ENCODE results near the gene CTNNBIP1. TPM values are rescaled to one million over a fixed set of nuclear protein-coding genes. Genes with fewer than 3 reads are reported as not detected.

CTNNBIP1 gene
- total and polyA plus RNA-seq, 2 of the 8 experiments (the other 6 are each of a cell fraction or from before 2014, with no cell fraction given), result 40.9 to 46.6 TPM

- TF ChIP-seq BCL11A (IDR thresholded peaks at IDR 0.05; ENCODE audit: low read depth in 2 of 2, low read length in 2 of 2) (no peak), SP4 (IDR thresholded peaks at IDR 0.05; ENCODE audit: low read length) (no peak), KDM5A (IDR thresholded peaks at IDR 0.05; ENCODE audit: low read length) (no peak), JUND (IDR thresholded peaks at IDR 0.05; ENCODE audit: low read length) (peak; percentile 46; the same call in 1 of the 2 replicates), SAP30 (IDR thresholded peaks at IDR 0.05; ENCODE audit: insufficient read depth, insufficient replicate concordance, low read length) (no peak), FOSL1 (IDR thresholded peaks at IDR 0.05; ENCODE audit: insufficient read depth, low read depth, low read length) (no peak), POLR2AphosphoS5 (IDR thresholded peaks at IDR 0.05; ENCODE audit: low read depth, low read length) (no peak), JUN (IDR thresholded peaks at IDR 0.05; ENCODE audit: low read depth, low read length) (no peak), SUZ12 (IDR thresholded peaks at IDR 0.05; ENCODE audit: low read length) (peak; percentile 7; the same call in 1 of the 2 replicates), CTCF (IDR thresholded peaks at IDR 0.05; ENCODE audit: control extremely low read depth in 1 of 3, insufficient read depth in 1 of 3, low read depth in 1 of 3, low read length in 3 of 3) (no peak), USF2 (IDR thresholded peaks at IDR 0.05; ENCODE audit: low read length) (no peak), PHF8 (conservative IDR thresholded peaks at IDR 0.05; ENCODE audit: low read depth, low read length) (no peak), CBX5 (IDR thresholded peaks at IDR 0.05; ENCODE audit: low read depth, low read length) (no peak), EGR1 (IDR thresholded peaks at IDR 0.05; ENCODE audit: borderline replicate concordance, low read depth, low read length) (no peak), RFX5 (IDR thresholded peaks at IDR 0.05; ENCODE audit: borderline replicate concordance, low read depth, low read length) (no peak), ATF2 (IDR thresholded peaks at IDR 0.05; ENCODE audit: low read length) (no peak; the same call in 1 of the 2 replicates), SP1 (IDR thresholded peaks at IDR 0.05; ENCODE audit: low read depth, low read length) (0 out of 2 replicates have a peak, but pooled peaks have one; percentile 16), SRF (IDR thresholded peaks at IDR 0.05; ENCODE audit: low read depth, low read length) (no peak)
Observed at GRCh38 chr1:9825093-9826074, 84.7 kb downstream of the CTNNBIP1 start (continued).
